ENCODE results near the gene E2F7. TPM values are rescaled to one million over a fixed set of nuclear protein-coding genes. Genes with fewer than 3 reads are reported as not detected.
A peak's percentile ranks its signal among the peaks of the same experiment; 100 is the strongest.

The E2F7 gene
- total and polyA plus RNA-seq, 2 donors (not counting 1 experiment from before 2014, with no cell fraction given), result 3.6 to 9.7 TPM

- peak overlapping the region; percentile 59 for H3K27ac ChIP-seq (ENCODE audit: insufficient read depth, low read length)
- no peaks in the 10 kb centered on the region for H3K27me3 ChIP-seq (ENCODE audit: control insufficient read depth, insufficient read depth, low read length)
- TF ChIP-seq CTCF (conservative IDR thresholded peaks at IDR 0.05 in 1 of 2, IDR thresholded peaks at IDR 0.05 in 1 of 2; ENCODE audit: low read depth in 1 of 2, low read length in 2 of 2) (no peak), EZH2 (IDR thresholded peaks at IDR 0.05; ENCODE audit: low read length, missing control alignments) (no peak)
- no peak overlapping the region for H3K4me2 ChIP-seq (ENCODE audit: extremely low read depth, insufficient read depth, low read length)
- H2AFZ ChIP-seq (ENCODE audit: low read length), result no peak overlapping the region
- H3K79me2 ChIP-seq (ENCODE audit: control insufficient read depth, insufficient read depth, low read length), result no peaks in the 10 kb centered on the region
- DNase-seq (ENCODE audit: low read depth in 2 of 2), result no peak
- H3K9ac ChIP-seq (ENCODE audit: insufficient read depth, low read length), result no peak overlapping the region
- no peaks in the 10 kb centered on the region for H4K20me1 ChIP-seq (ENCODE audit: control insufficient read depth, extremely low read depth, insufficient read depth, low read length)
- H3K4me3 ChIP-seq (replicated peaks in 1 of 4; ENCODE audit: control extremely low read depth in 1 of 4, insufficient read depth in 1 of 4, low read depth in 3 of 4, low read length in 4 of 4), result no peak overlapping the region
- peaks cover 6% of the 10 kb centered on the region for H3K4me1 ChIP-seq (ENCODE audit: control insufficient read depth, extremely low read depth, insufficient read depth, low read length)
- H3K9me3 ChIP-seq (ENCODE audit: control insufficient read depth, insufficient read depth, low read depth, low read length), result no peaks in the 10 kb centered on the region
- H3K36me3 ChIP-seq (ENCODE audit: control insufficient read depth, insufficient read depth, low read length), result no peaks in the 10 kb centered on the region
Measured at GRCh38 chr12:77104286-77104685, 38.9 kb upstream of the E2F7 start.

GRCh38 chr12:77102691-77103090 is 37.3 kb upstream of the E2F7 start:
- no peaks in the 10 kb centered on the region for H4K20me1 ChIP-seq (ENCODE audit: control insufficient read depth, extremely low read depth, insufficient read depth, low read length)
- no peak overlapping the region for H2AFZ ChIP-seq (ENCODE audit: low read length)
- no peaks in the 10 kb centered on the region for H3K36me3 ChIP-seq (ENCODE audit: control insufficient read depth, insufficient read depth, low read length)
- TF ChIP-seq EZH2 (IDR thresholded peaks at IDR 0.05; ENCODE audit: low read length, missing control alignments), result no peak
- TF ChIP-seq CTCF (conservative IDR thresholded peaks at IDR 0.05 in 1 of 2, IDR thresholded peaks at IDR 0.05 in 1 of 2; ENCODE audit: low read depth in 1 of 2, low read length in 2 of 2), result no peak
- peak overlapping the region; percentile 41 for H3K4me2 ChIP-seq (ENCODE audit: extremely low read depth, insufficient read depth, low read length)
- H3K27me3 ChIP-seq (ENCODE audit: control insufficient read depth, insufficient read depth, low read length), result no peaks in the 10 kb centered on the region
- no peak overlapping the region for H3K4me3 ChIP-seq (replicated peaks in 1 of 4; ENCODE audit: control extremely low read depth in 1 of 4, insufficient read depth in 1 of 4, low read depth in 3 of 4, low read length in 4 of 4)
- no peak overlapping the region for H3K9ac ChIP-seq (ENCODE audit: insufficient read depth, low read length)
- H3K4me1 ChIP-seq (ENCODE audit: control insufficient read depth, extremely low read depth, insufficient read depth, low read length), result peaks cover 6% of the 10 kb centered on the region
- peak; percentile 75 to 92 for DNase-seq (ENCODE audit: low read depth in 2 of 2)
- H3K27ac ChIP-seq (ENCODE audit: insufficient read depth, low read length), result no peak overlapping the region
- H3K9me3 ChIP-seq (ENCODE audit: control insufficient read depth, insufficient read depth, low read depth, low read length), result no peaks in the 10 kb centered on the region
- no peaks in the 10 kb centered on the region for H3K79me2 ChIP-seq (ENCODE audit: control insufficient read depth, insufficient read depth, low read length)

- H3K4me2 ChIP-seq (ENCODE audit: extremely low read depth, insufficient read depth, low read length), result no peak overlapping the region
- peaks cover 6% of the 10 kb centered on the region for H3K4me1 ChIP-seq (ENCODE audit: control insufficient read depth, extremely low read depth, insufficient read depth, low read length)
- no peak for TF ChIP-seq EZH2 (IDR thresholded peaks at IDR 0.05; ENCODE audit: low read length, missing control alignments)
- no peak for TF ChIP-seq CTCF (conservative IDR thresholded peaks at IDR 0.05 in 1 of 2, IDR thresholded peaks at IDR 0.05 in 1 of 2; ENCODE audit: low read depth in 1 of 2, low read length in 2 of 2)
- no peaks in the 10 kb centered on the region for H3K27me3 ChIP-seq (ENCODE audit: control insufficient read depth, insufficient read depth, low read length)
- no peaks in the 10 kb centered on the region for H3K36me3 ChIP-seq (ENCODE audit: control insufficient read depth, insufficient read depth, low read length)
- no peaks in the 10 kb centered on the region for H3K9me3 ChIP-seq (ENCODE audit: control insufficient read depth, insufficient read depth, low read depth, low read length)
- no peaks in the 10 kb centered on the region for H4K20me1 ChIP-seq (ENCODE audit: control insufficient read depth, extremely low read depth, insufficient read depth, low read length)
- DNase-seq (ENCODE audit: low read depth in 2 of 2), result peak in 1 of 2 donors; percentile 76
- H3K79me2 ChIP-seq (ENCODE audit: control insufficient read depth, insufficient read depth, low read length), result no peaks in the 10 kb centered on the region
- no peak overlapping the region for H3K27ac ChIP-seq (ENCODE audit: insufficient read depth, low read length)
- no peak overlapping the region for H2AFZ ChIP-seq (ENCODE audit: low read length)
- no peak overlapping the region for H3K4me3 ChIP-seq (replicated peaks in 1 of 4; ENCODE audit: control extremely low read depth in 1 of 4, insufficient read depth in 1 of 4, low read depth in 3 of 4, low read length in 4 of 4)
- H3K9ac ChIP-seq (ENCODE audit: insufficient read depth, low read length), result no peak overlapping the region
Measured at GRCh38 chr12:77102123-77102522, 36.8 kb upstream of the E2F7 start.

All from fibroblast of lung (primary cell).